Stimulated activated naive CD8-positive, alpha-beta T cell treated with anti-CD3 and anti-CD28 coated beads, Interleukin-15, Interleukin-2, amounts not matched to agents 100 ng/mL and 50 ng/mL, for 24 hours (primary cell): Measurements from ENCODE around the gene TRPC3.

Experiments used
- H3K27ac Mint-ChIP-seq: one replicate; pipeline ENCODE4 v1.8.0; 2021; ENCODE audit warnings: mild to moderate bottlenecking, mixed read lengths
- H3K27me3 Mint-ChIP-seq: one replicate; pipeline ENCODE4 v1.8.0; 2021; ENCODE audit warnings: mixed read lengths
- H3K36me3 Mint-ChIP-seq: one replicate; pipeline ENCODE4 v1.8.0; 2021; ENCODE audit warnings: low read depth, mixed read lengths
- H3K4me1 Mint-ChIP-seq: one replicate; pipeline ENCODE4 v1.8.0; 2021; ENCODE audit warnings: low read depth, mixed read lengths
- H3K4me3 Mint-ChIP-seq: one replicate; pipeline ENCODE4 v1.8.0; 2021; ENCODE audit warnings: mild to moderate bottlenecking, mixed read lengths
- H3K9me3 Mint-ChIP-seq: one replicate; pipeline ENCODE4 v1.8.0; 2021; ENCODE audit warnings: mixed read lengths

The TRPC3 gene

DNA sequence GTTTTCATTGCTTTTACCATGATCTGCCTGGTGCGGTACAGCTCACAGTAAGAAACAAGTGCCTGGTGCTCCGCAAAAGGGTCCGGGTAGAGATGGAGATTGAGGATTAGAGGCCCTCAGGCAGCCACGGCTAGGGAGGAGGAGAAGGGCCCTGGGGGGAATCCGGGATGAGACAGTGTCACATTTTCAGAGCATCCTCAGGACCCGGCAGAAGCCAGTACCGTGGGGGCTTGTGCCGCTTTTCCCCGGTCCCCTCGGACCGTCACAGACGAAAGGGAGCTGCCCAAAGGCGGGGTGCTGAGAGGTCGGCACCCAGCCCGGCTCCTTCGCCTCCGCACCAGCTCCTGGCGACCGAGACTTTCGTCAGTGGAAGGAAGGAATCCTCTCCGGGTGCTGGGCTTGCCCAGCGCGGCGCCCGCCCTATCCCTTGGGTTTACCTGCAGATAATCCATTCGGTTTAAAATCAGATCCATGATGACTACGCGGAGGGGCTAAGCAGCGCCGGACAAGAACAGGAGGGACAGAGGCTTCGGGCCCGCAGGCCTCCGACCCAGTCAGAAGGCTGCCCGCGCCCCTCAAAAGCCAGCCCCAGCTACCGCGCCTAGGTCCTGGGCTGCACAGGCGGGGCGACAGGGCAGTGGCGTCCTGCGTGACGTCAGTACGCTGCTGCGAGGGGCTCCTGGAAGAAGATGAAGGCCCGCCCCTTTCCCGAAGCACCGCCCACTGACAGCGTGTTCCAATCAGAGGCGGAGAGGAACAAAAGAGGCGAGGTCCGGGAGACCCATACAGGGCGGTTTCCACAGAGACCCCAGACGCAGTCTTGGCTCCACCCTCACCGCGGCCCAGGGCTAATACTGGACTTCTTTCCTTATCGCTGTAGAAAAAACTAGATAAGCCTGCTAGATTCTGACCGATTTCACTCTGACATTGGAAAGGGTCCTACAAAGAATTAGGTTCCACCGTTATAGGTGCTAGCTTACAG lies 81.7 kb downstream of the TRPC3 start, which contains the start of gene BBS7:
BBS7 (minus strand) TSS at position 634 of the 982 bp plus-strand sequence; CDS start at position 473, 161 bp downstream.
- Mint-ChIP-seq H3K27me3 (peaks cover 29% of the 10 kb centered on the region), H3K4me1 (peaks cover 24% of the 10 kb centered on the region), H3K27ac (peak within 1 kb of the TSS; percentile 85), H3K36me3 (peaks cover 20% of the 10 kb centered on the region), H3K4me3 (peak within 1 kb of the TSS; percentile 96), H3K9me3 (no peaks in the 10 kb centered on the region)

GRCh38 chr4:121863799-121864198 lies 88.1 kb downstream of the TRPC3 start:
- Mint-ChIP-seq H3K27ac (no peak overlapping the region), H3K36me3 (peaks cover 37% of the 10 kb centered on the region), H3K4me3 (no peak overlapping the region), H3K9me3 (no peaks in the 10 kb centered on the region), H3K27me3 (no peaks in the 10 kb centered on the region), H3K4me1 (peaks cover 20% of the 10 kb centered on the region)

GRCh38 chr4:121861426-121861825 lies 90.4 kb downstream of the TRPC3 start:
- no peaks in the 10 kb centered on the region for H3K9me3 Mint-ChIP-seq
- no peaks in the 10 kb centered on the region for H3K27me3 Mint-ChIP-seq
- no peak overlapping the region for H3K27ac Mint-ChIP-seq
- peaks cover 17% of the 10 kb centered on the region for H3K4me1 Mint-ChIP-seq
- peaks cover 35% of the 10 kb centered on the region for H3K36me3 Mint-ChIP-seq
- H3K4me3 Mint-ChIP-seq, result no peak overlapping the region

DNA sequence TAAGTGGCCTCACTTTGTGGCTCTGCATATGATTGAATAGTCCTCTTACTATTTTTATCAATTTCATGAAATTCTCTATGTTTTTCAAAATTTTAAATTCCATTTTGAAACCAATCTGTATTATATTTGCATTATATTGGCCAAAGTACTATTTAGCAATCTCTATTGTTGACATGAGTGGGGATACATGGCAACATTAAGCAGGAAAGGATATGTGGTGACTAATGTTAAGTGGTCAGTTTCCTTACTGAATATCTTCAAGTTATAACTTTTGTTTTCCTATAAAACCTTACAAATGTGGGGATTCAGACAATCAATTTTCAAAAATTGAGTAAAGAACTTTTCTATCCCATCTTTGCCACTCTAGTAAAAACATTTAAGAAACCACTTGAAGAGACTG lies 91.7 kb downstream of the TRPC3 start:
- Mint-ChIP-seq H3K4me3 (no peak overlapping the region), H3K27me3 (no peaks in the 10 kb centered on the region), H3K9me3 (no peaks in the 10 kb centered on the region), H3K36me3 (peaks cover 25% of the 10 kb centered on the region), H3K27ac (no peak overlapping the region), H3K4me1 (peaks cover 11% of the 10 kb centered on the region)

GRCh38 chr4:121851354-121851753 lies 100.5 kb downstream of the TRPC3 start:
- no peaks in the 10 kb centered on the region for H3K4me1 Mint-ChIP-seq
- H3K27ac Mint-ChIP-seq, result no peak overlapping the region
- H3K9me3 Mint-ChIP-seq, result no peaks in the 10 kb centered on the region
- no peak overlapping the region for H3K4me3 Mint-ChIP-seq
- H3K36me3 Mint-ChIP-seq, result peaks cover 20% of the 10 kb centered on the region
- H3K27me3 Mint-ChIP-seq, result no peaks in the 10 kb centered on the region

DNA sequence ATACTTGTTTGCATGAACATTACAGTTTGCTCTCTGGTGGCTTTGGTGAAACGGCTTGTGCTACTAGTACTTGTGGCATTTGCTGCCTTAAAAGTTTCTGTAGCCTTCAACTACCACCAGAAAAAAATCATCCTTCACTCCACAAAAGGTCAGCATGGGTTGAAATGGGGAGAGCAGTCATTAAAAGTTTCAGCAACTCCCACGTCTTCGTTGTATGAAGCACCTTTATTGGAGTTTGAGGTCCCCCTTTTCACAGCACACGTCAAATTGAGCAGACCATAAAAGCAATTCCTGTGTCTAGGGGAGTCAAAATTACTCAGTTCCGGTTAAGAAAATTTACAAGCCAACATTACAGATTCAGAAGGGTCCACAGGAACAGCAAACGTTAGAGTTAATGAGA lies 105.2 kb downstream of the TRPC3 start:
- no peaks in the 10 kb centered on the region for H3K9me3 Mint-ChIP-seq
- H3K27me3 Mint-ChIP-seq, result no peaks in the 10 kb centered on the region
- H3K4me3 Mint-ChIP-seq, result no peak overlapping the region
- H3K27ac Mint-ChIP-seq, result no peak overlapping the region
- H3K36me3 Mint-ChIP-seq, result peaks cover 35% of the 10 kb centered on the region
- H3K4me1 Mint-ChIP-seq, result no peaks in the 10 kb centered on the region

GRCh38 chr4:121842862-121843261 lies 109.0 kb downstream of the TRPC3 start:
- Mint-ChIP-seq H3K4me1 (no peaks in the 10 kb centered on the region), H3K27me3 (no peaks in the 10 kb centered on the region), H3K4me3 (no peak overlapping the region), H3K9me3 (no peaks in the 10 kb centered on the region), H3K36me3 (peaks cover 47% of the 10 kb centered on the region), H3K27ac (no peak overlapping the region)

DNA sequence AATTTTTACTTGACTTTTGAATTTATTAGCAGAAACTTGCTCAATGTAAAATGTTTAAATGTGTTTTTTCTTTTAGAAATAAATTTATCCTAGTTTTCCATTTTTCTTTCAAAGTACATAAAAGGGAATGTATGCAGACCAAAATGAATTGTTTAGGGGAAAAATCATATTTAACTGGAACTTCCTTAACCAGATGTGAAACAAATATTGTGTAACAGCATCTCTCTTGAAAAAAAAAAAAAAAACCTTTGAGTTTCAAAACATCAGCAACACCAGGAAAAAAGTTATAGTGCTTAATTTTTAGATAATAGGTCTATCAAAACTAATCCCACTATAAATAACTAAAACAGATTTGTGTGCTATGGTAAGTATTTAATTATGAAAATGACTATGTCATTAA lies 113.7 kb downstream of the TRPC3 start:
- no peak overlapping the region for H3K4me3 Mint-ChIP-seq
- H3K27ac Mint-ChIP-seq, result no peak overlapping the region
- no peaks in the 10 kb centered on the region for H3K27me3 Mint-ChIP-seq
- H3K9me3 Mint-ChIP-seq, result no peaks in the 10 kb centered on the region
- no peaks in the 10 kb centered on the region for H3K4me1 Mint-ChIP-seq
- H3K36me3 Mint-ChIP-seq, result peaks cover 37% of the 10 kb centered on the region

DNA sequence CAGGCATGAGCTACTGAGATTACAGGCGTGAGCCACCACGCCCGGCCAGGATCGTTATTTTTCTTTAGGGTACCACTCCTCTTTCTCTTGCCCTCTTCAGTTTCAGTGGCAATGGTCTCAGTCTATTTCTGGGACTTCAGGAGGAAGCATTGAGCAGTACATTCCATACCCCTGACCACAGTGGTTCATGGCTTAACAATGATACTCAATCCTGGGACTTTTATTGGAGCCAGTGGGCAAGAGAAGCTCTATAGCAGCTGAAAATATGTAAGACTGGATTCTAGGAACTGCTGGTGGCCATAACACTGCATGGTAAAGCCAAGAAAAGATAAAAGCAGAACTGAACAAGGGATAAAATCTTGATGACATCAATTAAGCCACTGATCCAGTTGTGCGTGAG lies 122.3 kb downstream of the TRPC3 start:
- Mint-ChIP-seq H3K27me3 (no peaks in the 10 kb centered on the region), H3K4me3 (no peak overlapping the region), H3K9me3 (no peaks in the 10 kb centered on the region), H3K36me3 (no peaks in the 10 kb centered on the region), H3K27ac (no peak overlapping the region), H3K4me1 (peaks cover under 1% of the 10 kb centered on the region)
